Measurements from ENCODE around the gene SERPINA3.

Gene SERPINA3

DNA sequence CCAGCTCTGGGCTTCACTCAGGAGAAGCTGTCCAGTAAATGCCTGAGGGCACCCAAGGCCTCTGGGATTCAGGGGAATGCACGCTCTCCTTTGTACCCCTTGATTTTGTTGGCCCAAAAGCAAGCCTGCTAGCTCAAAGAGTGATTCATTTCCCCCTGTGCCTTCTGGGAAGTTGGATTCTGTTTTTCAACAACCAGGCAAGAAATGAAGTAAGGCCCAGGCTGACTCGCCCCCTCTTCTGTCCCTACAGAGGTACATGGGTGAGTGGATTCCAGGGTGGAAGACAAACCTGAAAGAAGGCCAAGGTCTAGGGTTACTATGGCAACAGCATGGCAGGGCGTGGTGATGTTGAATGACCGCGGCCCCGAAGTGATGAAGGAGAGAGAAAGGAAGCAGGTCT is 40.2 kb upstream of the SERPINA3 start:
- Histone ChIP-seq H3K27ac (ENCODE audit: low read length) (no peak overlapping the region), H3K4me1 (ENCODE audit: low read length) (no peaks in the 10 kb centered on the region)

DNA sequence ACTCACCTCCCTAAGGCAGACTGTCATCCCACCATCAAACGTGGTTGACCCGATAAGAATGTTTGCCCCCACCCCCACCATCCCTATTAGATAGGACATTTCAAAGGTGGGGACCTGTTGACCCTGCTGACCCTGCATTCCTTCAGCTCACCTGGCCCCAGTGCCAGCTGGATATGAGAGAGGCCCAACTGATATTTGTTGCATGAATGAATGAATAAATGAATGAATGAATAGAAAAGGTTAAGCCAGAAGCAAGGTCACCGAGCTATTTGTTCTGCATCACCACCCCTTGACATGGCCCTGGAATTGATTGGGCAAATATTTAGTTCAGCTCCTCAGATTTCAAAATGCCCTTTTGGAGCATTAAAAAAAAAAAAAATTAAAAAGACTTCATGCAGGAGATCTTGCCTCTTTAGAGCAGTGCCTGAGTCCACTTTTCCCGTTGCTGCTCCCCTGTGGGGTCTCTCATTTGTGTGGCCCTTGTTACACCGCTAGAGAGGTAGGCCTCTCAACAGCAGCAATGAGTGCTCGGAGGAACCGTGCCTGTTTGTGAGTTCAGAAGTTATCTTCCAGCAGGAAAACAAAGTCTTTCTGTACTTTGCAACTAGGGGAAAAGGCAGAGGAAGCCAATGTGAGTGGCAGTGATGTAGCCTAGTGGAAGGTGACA is 39.4 kb upstream of the SERPINA3 start:
- no peaks in the 10 kb centered on the region for H3K79me2 ChIP-seq (ENCODE audit: low read length)
- no peak overlapping the region for H3K9ac ChIP-seq (ENCODE audit: low read length)
- no peak overlapping the region for H3K4me3 ChIP-seq (ENCODE audit: low read length)
- no peaks in the 10 kb centered on the region for H4K20me1 ChIP-seq (ENCODE audit: insufficient read depth, low read length)
- H3K36me3 ChIP-seq (replicated peaks; ENCODE audit: low read depth, low read length) = no peaks in the 10 kb centered on the region
- no peak for TF ChIP-seq EZH2phosphoT487 (IDR thresholded peaks at IDR 0.05; ENCODE audit: low read depth)
- TF ChIP-seq, protein P1, sequence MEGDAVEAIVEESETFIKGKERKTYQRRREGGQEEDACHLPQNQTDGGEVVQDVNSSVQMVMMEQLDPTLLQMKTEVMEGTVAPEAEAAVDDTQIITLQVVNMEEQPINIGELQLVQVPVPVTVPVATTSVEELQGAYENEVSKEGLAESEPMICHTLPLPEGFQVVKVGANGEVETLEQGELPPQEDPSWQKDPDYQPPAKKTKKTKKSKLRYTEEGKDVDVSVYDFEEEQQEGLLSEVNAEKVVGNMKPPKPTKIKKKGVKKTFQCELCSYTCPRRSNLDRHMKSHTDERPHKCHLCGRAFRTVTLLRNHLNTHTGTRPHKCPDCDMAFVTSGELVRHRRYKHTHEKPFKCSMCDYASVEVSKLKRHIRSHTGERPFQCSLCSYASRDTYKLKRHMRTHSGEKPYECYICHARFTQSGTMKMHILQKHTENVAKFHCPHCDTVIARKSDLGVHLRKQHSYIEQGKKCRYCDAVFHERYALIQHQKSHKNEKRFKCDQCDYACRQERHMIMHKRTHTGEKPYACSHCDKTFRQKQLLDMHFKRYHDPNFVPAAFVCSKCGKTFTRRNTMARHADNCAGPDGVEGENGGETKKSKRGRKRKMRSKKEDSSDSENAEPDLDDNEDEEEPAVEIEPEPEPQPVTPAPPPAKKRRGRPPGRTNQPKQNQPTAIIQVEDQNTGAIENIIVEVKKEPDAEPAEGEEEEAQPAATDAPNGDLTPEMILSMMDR (IDR thresholded peaks at IDR 0.05; ENCODE audit: low read depth, low read length) = no peak
- peaks cover 26% of the 10 kb centered on the region; the same call in 1 of the 2 replicates for H3K27me3 ChIP-seq (ENCODE audit: low read depth, low read length)
- H3K4me1 ChIP-seq (ENCODE audit: low read length) = no peaks in the 10 kb centered on the region
- H3K9me3 ChIP-seq (ENCODE audit: insufficient read depth, low read length) = no peaks in the 10 kb centered on the region
- H2AFZ ChIP-seq (ENCODE audit: low read depth, low read length) = no peak overlapping the region
- H3K27ac ChIP-seq (ENCODE audit: low read length) = no peak overlapping the region
- H3K4me2 ChIP-seq (ENCODE audit: low read length) = no peak overlapping the region

More for the DNA sequence above, 40.2 kb upstream of the SERPINA3 start:
- Histone ChIP-seq H2AFZ (ENCODE audit: low read depth, low read length) (no peak overlapping the region), H3K9me3 (ENCODE audit: insufficient read depth, low read length) (no peaks in the 10 kb centered on the region), H3K4me2 (ENCODE audit: low read length) (no peak overlapping the region), H3K79me2 (ENCODE audit: low read length) (no peaks in the 10 kb centered on the region), H4K20me1 (ENCODE audit: insufficient read depth, low read length) (no peaks in the 10 kb centered on the region), H3K27me3 (ENCODE audit: low read depth, low read length) (peaks cover 27% of the 10 kb centered on the region; the same call in 1 of the 2 replicates), H3K36me3 (replicated peaks; ENCODE audit: low read depth, low read length) (no peaks in the 10 kb centered on the region), H3K9ac (ENCODE audit: low read length) (no peak overlapping the region), H3K4me3 (ENCODE audit: low read length) (no peak overlapping the region)
- TF ChIP-seq, protein P1 (IDR thresholded peaks at IDR 0.05; ENCODE audit: low read depth, low read length) = no peak
- TF ChIP-seq EZH2phosphoT487 (IDR thresholded peaks at IDR 0.05; ENCODE audit: low read depth) = no peak

DNA sequence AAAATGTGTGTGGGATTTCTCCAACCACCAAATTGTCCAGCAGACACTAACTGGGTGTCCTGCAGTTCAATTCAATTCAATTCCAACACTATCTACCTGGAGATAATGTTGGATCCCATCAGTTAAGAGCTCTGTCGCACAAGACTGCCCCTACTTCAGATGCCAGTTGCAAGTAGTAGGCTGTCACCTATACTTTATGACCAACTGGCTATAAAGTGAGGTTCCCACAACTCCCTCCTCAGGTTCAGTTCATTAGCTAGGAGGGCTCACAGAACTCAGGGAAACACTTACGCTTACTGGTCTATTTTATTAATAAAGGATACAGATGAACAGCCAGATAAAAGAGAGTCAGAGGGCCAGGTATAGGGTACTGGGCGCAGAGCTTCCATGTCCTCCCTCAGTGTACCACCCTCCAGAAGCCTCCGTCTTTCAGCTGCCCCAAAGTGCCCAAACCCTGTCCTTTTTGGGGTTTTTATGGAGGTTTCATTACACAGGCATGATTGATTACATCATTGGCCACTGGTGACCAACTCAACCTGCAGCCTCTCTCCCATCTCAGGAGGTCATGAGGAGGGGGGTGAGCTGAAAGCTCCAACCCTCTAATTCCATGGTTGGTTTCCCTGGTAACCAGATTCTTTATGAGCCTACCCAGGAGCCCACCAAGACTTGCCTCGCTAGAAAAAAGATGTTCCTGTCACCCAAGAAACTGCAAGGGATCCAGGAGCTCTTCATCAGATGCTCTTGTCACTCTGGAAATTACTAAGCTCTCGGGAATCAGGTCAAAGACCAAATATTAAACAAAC is 38.5 kb upstream of the SERPINA3 start:
- H3K79me2 ChIP-seq (ENCODE audit: low read length) = no peaks in the 10 kb centered on the region
- H3K9me3 ChIP-seq (ENCODE audit: insufficient read depth, low read length) = no peaks in the 10 kb centered on the region
- H4K20me1 ChIP-seq (ENCODE audit: insufficient read depth, low read length) = no peaks in the 10 kb centered on the region
- H3K4me3 ChIP-seq (ENCODE audit: low read length) = no peak overlapping the region
- peaks cover 23% of the 10 kb centered on the region; the same call in 1 of the 2 replicates for H3K27me3 ChIP-seq (ENCODE audit: low read depth, low read length)
- no peak overlapping the region for H3K4me2 ChIP-seq (ENCODE audit: low read length)
- no peaks in the 10 kb centered on the region for H3K36me3 ChIP-seq (replicated peaks; ENCODE audit: low read depth, low read length)
- H3K4me1 ChIP-seq (ENCODE audit: low read length) = no peaks in the 10 kb centered on the region
- no peak overlapping the region for H3K27ac ChIP-seq (ENCODE audit: low read length)
- H2AFZ ChIP-seq (ENCODE audit: low read depth, low read length) = no peak overlapping the region
- TF ChIP-seq, protein P1 (IDR thresholded peaks at IDR 0.05; ENCODE audit: low read depth, low read length) = no peak
- TF ChIP-seq EZH2phosphoT487 (IDR thresholded peaks at IDR 0.05; ENCODE audit: low read depth) = no peak
- no peak overlapping the region for H3K9ac ChIP-seq (ENCODE audit: low read length)

DNA sequence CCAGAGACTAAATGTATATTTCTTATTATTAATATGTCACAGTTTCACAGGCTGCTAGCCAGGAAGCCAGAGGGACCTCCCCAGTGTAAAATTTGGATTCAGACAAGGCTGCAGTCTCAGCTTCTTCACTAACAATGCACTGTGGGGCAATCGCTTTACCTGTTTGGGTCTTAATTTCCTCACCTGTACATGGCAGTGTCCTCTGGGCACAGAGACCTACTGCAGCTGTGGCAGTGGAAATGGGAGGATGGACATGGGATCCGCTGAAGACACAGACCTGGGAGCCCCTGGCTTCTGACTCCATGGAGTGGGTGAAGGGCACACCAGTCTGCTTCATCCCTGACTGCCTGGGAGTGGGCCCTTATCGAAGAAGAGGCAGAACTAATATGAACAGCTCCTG is 37.9 kb upstream of the SERPINA3 start:
- no peak overlapping the region for H2AFZ ChIP-seq (ENCODE audit: low read depth, low read length)
- no peak overlapping the region for H3K4me3 ChIP-seq (ENCODE audit: low read length)
- no peak for TF ChIP-seq EZH2phosphoT487 (IDR thresholded peaks at IDR 0.05; ENCODE audit: low read depth)
- TF ChIP-seq, protein P1 (IDR thresholded peaks at IDR 0.05; ENCODE audit: low read depth, low read length) = no peak
- no peak overlapping the region for H3K4me2 ChIP-seq (ENCODE audit: low read length)
- no peaks in the 10 kb centered on the region for H3K4me1 ChIP-seq (ENCODE audit: low read length)
- H3K9me3 ChIP-seq (ENCODE audit: insufficient read depth, low read length) = no peaks in the 10 kb centered on the region
- H3K27ac ChIP-seq (ENCODE audit: low read length) = no peak overlapping the region
- no peaks in the 10 kb centered on the region for H4K20me1 ChIP-seq (ENCODE audit: insufficient read depth, low read length)
- no peaks in the 10 kb centered on the region for H3K79me2 ChIP-seq (ENCODE audit: low read length)
- no peaks in the 10 kb centered on the region for H3K36me3 ChIP-seq (replicated peaks; ENCODE audit: low read depth, low read length)
- peaks cover 28% of the 10 kb centered on the region for H3K27me3 ChIP-seq (ENCODE audit: low read depth, low read length)
- no peak overlapping the region for H3K9ac ChIP-seq (ENCODE audit: low read length)

Data from OCI-LY3 (cell line).